Measurements from ENCODE around the gene SF1. TPM values are rescaled to one million over a fixed set of nuclear protein-coding genes. Genes with fewer than 3 reads are reported as not detected.

SF1 gene
- total RNA-seq, 1 donor, result 114 TPM

DNA sequence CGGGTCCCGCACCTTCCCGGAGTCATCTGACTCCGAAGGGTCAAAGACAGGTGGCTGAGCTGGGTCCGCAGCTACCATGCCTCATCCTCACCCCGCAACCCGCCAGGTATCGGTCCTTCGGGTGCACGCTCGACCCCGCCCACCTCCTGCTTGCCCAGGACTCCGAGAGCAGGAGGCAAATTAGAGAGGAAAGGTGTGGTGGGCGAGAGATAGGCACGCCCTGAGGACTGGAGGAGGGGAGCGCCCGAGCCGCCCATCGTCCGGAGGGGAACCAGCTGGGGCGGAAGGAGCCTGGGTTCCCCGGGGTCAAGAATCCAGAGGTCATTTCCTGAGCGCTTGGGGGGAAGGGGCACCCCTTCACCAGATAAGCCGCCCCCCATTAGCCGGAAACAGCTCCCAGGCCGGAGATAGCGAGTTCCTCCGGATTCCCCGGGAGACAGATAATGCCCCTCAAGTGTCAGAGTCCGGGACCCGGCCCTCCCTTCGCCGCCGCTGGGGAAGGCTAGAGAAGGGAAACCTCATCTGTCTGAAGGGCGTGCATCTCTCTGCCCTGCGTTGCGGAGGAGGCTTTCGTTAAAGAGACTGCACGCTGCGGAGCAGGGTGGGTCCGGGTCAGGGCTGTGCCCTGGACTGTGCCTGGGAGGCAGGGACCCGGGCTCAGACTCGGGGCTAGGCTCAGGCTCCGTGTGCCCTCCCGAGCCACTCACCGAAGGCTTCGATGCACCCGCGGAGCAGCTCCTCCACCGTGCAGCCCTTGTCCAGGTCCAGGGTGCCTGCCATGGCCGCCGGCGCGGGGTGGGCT lies 36.1 kb downstream of the SF1 start:
- H3K27me3 ChIP-seq (ENCODE audit: insufficient read depth, low read length), result peaks cover 56% of the 10 kb centered on the region
- peaks cover 10% of the 10 kb centered on the region for H3K4me1 ChIP-seq (ENCODE audit: insufficient read depth, low read length)
- no peaks in the 10 kb centered on the region for H3K36me3 ChIP-seq (ENCODE audit: insufficient read depth, low read length)
- peak overlapping the region; percentile 81 for H2AFZ ChIP-seq (ENCODE audit: low read length)
- no peaks in the 10 kb centered on the region for H3K9me3 ChIP-seq (ENCODE audit: low read depth, low read length)
- H3K4me2 ChIP-seq (ENCODE audit: insufficient read depth, low read length), result peak overlapping the region; percentile 89
- H3K79me2 ChIP-seq (ENCODE audit: insufficient read depth, low read length), result no peaks in the 10 kb centered on the region
- H4K20me1 ChIP-seq (ENCODE audit: insufficient read depth, low read length), result no peaks in the 10 kb centered on the region
- DNase-seq (ENCODE audit: insufficient read length, low spot score, missing footprints), result peak; percentile 94
- no peak overlapping the region for H3K27ac ChIP-seq (ENCODE audit: low read depth, low read length)
- peak overlapping the region; percentile 69 for H3K4me3 ChIP-seq (ENCODE audit: insufficient read depth, low read length)
- TF ChIP-seq, protein P1, sequence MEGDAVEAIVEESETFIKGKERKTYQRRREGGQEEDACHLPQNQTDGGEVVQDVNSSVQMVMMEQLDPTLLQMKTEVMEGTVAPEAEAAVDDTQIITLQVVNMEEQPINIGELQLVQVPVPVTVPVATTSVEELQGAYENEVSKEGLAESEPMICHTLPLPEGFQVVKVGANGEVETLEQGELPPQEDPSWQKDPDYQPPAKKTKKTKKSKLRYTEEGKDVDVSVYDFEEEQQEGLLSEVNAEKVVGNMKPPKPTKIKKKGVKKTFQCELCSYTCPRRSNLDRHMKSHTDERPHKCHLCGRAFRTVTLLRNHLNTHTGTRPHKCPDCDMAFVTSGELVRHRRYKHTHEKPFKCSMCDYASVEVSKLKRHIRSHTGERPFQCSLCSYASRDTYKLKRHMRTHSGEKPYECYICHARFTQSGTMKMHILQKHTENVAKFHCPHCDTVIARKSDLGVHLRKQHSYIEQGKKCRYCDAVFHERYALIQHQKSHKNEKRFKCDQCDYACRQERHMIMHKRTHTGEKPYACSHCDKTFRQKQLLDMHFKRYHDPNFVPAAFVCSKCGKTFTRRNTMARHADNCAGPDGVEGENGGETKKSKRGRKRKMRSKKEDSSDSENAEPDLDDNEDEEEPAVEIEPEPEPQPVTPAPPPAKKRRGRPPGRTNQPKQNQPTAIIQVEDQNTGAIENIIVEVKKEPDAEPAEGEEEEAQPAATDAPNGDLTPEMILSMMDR (IDR thresholded peaks at IDR 0.05; ENCODE audit: extremely low read depth, low read depth, low read length), result no peak

DNA sequence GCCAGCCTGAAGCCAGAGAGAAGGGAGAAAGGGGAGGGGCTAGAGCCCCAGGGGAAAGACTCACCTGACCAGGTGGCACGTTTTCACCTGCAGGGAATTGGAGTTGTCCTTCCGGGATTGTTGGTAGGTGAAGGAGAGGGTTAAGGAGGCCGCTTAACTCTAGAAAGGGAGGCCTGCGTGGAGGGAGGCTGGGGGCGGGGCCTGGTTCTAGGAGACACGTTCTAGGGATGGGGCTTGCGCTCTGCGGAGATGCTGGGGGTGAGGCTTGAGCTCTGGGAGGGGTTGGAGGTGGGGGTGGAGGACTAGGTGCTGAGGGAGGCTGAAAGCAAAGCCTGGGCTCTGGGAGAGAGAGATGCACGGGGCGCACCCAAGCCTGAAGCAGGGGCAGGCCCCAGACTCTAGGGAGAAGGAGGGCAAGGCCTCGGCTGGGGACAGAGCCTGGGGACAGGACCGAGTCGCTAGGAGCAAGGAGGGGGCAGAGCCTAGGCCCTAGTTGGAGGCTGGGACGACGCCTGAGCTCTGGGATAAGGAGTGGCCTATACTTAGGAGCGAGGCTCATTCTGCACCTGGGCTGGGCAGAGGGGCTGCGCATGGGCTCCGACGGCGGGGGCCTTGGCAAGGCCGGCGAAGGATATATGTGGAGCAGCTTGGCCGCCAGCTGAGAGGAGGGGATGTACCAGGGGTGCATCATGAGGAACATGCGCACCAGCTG lies 36.8 kb downstream of the SF1 start:
- TF ChIP-seq, protein P1 (IDR thresholded peaks at IDR 0.05; ENCODE audit: extremely low read depth, low read depth, low read length), result no peak

DNA sequence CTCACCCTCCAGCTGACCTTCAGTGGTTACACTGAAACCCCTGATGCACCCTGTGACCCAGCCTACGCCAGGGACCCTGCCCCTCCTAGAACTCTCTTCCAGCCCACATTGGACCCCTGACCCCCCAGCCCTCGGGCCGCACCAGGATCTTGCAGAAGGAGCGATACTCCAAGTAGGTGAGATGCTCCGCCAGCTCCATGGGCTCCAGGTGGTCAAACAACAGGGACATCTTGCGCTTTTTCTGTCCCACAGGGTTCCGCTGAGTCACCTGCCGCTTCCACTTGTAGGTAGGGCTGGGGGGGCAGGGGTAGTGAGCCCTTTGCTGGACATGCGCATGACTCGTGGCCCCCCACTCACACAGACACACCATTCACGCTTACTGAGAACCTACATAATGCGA lies 38.5 kb downstream of the SF1 start:
- TF ChIP-seq, protein P1 (IDR thresholded peaks at IDR 0.05; ENCODE audit: extremely low read depth, low read depth, low read length), result no peak
- H3K4me3 ChIP-seq (ENCODE audit: insufficient read depth, low read length), result no peak overlapping the region
- H3K27me3 ChIP-seq (ENCODE audit: insufficient read depth, low read length), result peaks cover 42% of the 10 kb centered on the region
- no peak for DNase-seq (ENCODE audit: insufficient read length, low spot score, missing footprints)
- no peaks in the 10 kb centered on the region for H3K9me3 ChIP-seq (ENCODE audit: low read depth, low read length)
- no peak overlapping the region for H3K27ac ChIP-seq (ENCODE audit: low read depth, low read length)
- no peaks in the 10 kb centered on the region for H4K20me1 ChIP-seq (ENCODE audit: insufficient read depth, low read length)
- no peak overlapping the region for H2AFZ ChIP-seq (ENCODE audit: low read length)
- H3K36me3 ChIP-seq (ENCODE audit: insufficient read depth, low read length), result no peaks in the 10 kb centered on the region
- no peak overlapping the region for H3K4me2 ChIP-seq (ENCODE audit: insufficient read depth, low read length)
- peaks cover 10% of the 10 kb centered on the region for H3K4me1 ChIP-seq (ENCODE audit: insufficient read depth, low read length)
- no peaks in the 10 kb centered on the region for H3K79me2 ChIP-seq (ENCODE audit: insufficient read depth, low read length)

More for the DNA sequence above, 36.8 kb downstream of the SF1 start:
- no peak overlapping the region for H3K4me2 ChIP-seq (ENCODE audit: insufficient read depth, low read length)
- no peaks in the 10 kb centered on the region for H3K79me2 ChIP-seq (ENCODE audit: insufficient read depth, low read length)
- no peaks in the 10 kb centered on the region for H3K36me3 ChIP-seq (ENCODE audit: insufficient read depth, low read length)
- H3K27ac ChIP-seq (ENCODE audit: low read depth, low read length), result no peak overlapping the region
- H3K4me1 ChIP-seq (ENCODE audit: insufficient read depth, low read length), result peaks cover 10% of the 10 kb centered on the region
- no peaks in the 10 kb centered on the region for H3K9me3 ChIP-seq (ENCODE audit: low read depth, low read length)
- no peak overlapping the region for H3K4me3 ChIP-seq (ENCODE audit: insufficient read depth, low read length)
- no peak overlapping the region for H2AFZ ChIP-seq (ENCODE audit: low read length)
- no peak for DNase-seq (ENCODE audit: insufficient read length, low spot score, missing footprints)
- peaks cover 55% of the 10 kb centered on the region for H3K27me3 ChIP-seq (ENCODE audit: insufficient read depth, low read length)
- no peaks in the 10 kb centered on the region for H4K20me1 ChIP-seq (ENCODE audit: insufficient read depth, low read length)

DNA sequence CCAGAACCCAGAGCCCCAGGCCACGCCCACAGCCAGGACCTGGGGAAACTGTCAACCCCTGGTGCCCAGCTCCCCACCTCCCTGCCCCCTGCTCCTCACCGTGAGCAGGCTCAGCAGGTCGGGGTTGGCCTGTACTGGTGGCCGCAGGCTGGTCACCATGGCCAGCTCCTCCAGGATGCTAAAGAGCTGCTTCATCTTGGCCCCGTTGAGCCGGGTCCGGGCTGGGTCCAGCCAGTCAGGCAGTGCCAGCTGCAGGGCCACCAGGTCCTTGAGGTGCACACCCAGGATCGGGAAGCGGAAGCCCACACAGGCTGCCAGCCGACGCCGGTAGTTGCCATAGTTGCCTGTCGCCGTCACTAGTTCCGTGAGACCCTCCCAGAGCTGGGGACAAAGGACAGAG lies 41.7 kb downstream of the SF1 start:
- TF ChIP-seq, protein P1 (IDR thresholded peaks at IDR 0.05; ENCODE audit: extremely low read depth, low read depth, low read length), result no peak

More for the DNA sequence above, 41.7 kb downstream of the SF1 start:
- Histone ChIP-seq H3K27me3 (ENCODE audit: insufficient read depth, low read length) (peaks cover 18% of the 10 kb centered on the region), H4K20me1 (ENCODE audit: insufficient read depth, low read length) (no peaks in the 10 kb centered on the region), H2AFZ (ENCODE audit: low read length) (no peak overlapping the region), H3K4me1 (ENCODE audit: insufficient read depth, low read length) (no peaks in the 10 kb centered on the region), H3K27ac (ENCODE audit: low read depth, low read length) (no peak overlapping the region), H3K79me2 (ENCODE audit: insufficient read depth, low read length) (no peaks in the 10 kb centered on the region), H3K36me3 (ENCODE audit: insufficient read depth, low read length) (no peaks in the 10 kb centered on the region), H3K9me3 (ENCODE audit: low read depth, low read length) (no peaks in the 10 kb centered on the region), H3K4me2 (ENCODE audit: insufficient read depth, low read length) (no peak overlapping the region), H3K4me3 (ENCODE audit: insufficient read depth, low read length) (no peak overlapping the region)
- DNase-seq (ENCODE audit: insufficient read length, low spot score, missing footprints), result no peak

Measured in osteoblast (primary cell).